GM21526 (cell line): ENCODE results near the gene SERTAD2.

Experiments
- ATAC-seq: cut with Tn5 transposase; IDR thresholded peaks from one replicate; pipeline ENCODE4 v1.9.1; 2021; ENCODE audit warnings: moderate library complexity; ENCODE audit not compliant: unreplicated experiment, low FRiP score

SERTAD2 gene

DNA sequence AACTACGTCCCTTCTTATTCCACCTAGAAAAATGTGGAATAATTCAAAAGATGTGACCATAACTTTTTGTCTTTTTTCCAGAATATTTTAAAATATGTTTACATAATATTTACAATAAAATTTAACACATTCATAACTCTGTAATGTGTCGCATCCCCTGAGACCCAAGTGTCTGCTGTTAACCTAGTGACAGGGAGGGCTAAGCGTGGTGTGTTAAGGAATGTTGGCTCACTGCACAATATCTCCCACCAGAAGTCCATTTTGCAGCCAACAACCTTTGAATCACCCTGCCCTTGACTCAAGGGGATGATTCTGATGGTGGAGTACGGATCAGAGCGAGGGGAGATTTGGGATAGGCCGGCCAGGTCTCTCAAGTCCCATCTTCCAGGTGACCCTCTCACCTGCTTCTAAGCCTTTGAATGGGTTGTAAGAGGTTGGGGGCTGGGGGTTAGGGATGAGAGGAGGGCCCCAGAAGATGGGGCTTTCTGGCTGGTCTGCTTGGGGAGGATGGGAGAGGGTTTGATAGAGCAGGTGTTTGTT lies 43.3 kb downstream of the SERTAD2 start:
- ATAC-seq: no peak

DNA sequence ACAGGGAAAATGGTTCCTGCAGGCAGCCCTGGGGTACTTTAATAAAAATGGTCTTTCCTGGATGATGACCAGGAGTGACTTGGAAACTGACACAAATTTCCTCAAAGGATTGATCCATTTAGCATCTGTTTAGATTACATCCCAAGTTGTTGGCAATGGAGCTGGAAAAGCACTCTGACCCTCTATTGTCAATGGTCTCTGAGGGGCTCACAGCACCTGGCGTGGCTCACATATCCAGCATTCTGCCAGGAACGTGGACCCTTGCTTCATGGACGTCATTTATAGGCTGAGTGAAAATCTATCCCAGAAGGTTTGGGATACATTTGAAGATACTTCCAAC lies 43.8 kb downstream of the SERTAD2 start:
- ATAC-seq: no peak

- peak; percentile 44 for ATAC-seq
These were observed 44.3 kb downstream of the SERTAD2 start for GRCh38 chr2:64609227-64609941.

GRCh38 chr2:64608867-64609226 lies 44.9 kb downstream of the SERTAD2 start:
- ATAC-seq: peak; percentile 9

DNA sequence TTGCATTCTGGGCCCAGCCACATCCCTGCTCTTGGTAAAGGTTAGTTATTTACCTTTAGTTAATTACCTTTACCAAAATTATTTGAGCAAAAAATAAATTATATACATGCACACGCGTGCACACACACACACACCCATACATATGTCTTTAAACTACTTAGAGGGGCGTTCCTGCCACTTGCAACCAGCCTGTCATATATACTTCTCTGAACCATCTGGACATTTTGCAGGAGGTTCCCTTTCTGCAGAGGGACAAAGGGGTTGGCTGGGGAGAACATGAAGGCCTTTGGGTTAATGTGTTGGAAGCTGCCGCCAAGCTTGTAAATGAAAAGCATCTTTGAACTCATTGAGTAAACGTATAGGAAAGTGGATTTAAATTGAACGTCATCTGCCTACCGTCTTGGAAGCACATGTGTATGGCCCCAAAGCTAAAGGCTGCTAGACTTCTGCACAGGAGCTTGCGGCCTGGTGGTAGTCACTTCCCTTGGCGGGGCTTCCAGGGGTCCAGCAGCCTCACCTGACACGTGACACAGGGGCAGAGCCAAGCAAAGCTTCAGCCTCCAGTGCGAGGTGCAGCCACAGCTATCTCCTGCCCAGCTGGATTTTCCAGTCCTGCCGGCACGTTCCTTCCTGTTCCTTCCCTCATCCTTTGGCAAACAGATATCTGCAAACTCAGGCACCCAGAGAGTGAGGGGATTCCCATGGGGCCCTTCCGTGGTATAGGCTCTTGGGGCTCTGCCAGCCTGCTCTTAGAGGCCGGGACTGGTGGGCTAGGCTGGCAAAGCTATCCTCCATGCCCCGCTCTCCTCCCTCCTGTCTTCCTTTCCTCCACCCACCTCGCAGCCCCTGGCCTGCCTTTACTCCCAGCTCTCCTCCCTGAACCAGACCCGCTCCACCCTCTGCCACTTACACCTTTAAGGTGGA lies 46.1 kb downstream of the SERTAD2 start:
- no peak for ATAC-seq

GRCh38 chr2:64606479-64607363 lies 47.0 kb downstream of the SERTAD2 start:
- peak; percentile 81 for ATAC-seq

- no peak for ATAC-seq
These were observed 47.7 kb downstream of the SERTAD2 start for GRCh38 chr2:64605991-64606478.

DNA sequence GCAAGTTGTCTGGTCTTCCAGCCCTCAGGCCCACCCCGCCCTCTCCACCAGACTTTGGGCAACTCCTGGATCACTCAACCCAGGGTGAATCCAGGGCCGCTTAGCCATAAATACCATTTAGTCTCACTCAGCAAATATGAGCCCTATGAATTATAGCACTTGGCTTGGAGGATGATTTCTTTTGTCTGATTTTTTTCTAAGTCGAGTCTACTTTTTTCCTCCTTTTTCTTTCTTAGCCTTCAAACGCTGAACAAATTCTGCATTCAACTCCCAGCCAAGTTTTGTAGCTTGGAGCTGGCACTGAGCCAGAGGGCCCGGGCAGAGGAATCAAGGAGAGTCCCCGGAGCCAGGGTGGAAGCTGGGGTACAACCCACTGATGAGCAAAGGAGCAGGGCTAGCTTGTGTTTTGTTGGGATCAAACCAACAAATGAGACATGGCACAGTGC lies 48.7 kb downstream of the SERTAD2 start:
- no peak for ATAC-seq

DNA sequence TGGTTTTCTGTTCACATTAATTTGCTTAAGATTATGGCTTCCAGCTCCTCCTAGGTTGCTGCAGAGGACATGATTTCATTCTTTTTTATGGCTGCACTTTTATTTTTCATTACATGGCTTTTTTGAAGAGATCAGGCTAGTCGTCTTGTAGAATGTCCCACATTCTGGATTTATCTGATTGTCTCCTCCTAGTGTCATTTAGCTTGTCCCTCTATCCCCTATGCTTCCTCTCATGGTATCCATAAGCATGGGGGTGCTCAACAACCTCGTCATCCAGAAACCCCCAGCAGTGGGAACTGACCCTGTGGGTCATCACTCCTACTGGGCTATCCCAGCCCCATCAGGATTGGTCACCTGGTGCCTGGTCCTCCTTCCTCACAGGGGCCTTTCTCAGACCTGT lies 49.6 kb downstream of the SERTAD2 start:
- ATAC-seq: no peak

DNA sequence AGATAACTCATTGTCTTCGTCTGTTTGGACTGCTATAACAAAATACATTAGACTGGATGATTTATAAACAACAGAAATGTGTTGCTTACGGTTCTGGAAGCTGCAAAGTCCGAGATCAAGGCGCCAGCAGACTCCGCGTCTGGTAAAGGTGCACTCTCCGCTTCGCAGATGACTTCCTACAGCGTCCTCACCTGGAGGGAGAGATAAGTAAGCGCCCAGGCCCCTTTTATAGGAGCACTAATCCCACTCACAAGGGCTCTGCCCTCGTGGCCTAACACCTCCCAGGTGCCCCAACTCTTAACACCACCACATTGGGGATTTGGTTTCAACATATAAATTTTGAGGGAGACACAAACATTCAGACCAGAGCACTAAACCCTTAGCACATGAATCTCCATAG lies 51.3 kb downstream of the SERTAD2 start:
- ATAC-seq: no peak

GRCh38 chr2:64601785-64602391 lies 51.8 kb downstream of the SERTAD2 start:
- no peak for ATAC-seq

DNA sequence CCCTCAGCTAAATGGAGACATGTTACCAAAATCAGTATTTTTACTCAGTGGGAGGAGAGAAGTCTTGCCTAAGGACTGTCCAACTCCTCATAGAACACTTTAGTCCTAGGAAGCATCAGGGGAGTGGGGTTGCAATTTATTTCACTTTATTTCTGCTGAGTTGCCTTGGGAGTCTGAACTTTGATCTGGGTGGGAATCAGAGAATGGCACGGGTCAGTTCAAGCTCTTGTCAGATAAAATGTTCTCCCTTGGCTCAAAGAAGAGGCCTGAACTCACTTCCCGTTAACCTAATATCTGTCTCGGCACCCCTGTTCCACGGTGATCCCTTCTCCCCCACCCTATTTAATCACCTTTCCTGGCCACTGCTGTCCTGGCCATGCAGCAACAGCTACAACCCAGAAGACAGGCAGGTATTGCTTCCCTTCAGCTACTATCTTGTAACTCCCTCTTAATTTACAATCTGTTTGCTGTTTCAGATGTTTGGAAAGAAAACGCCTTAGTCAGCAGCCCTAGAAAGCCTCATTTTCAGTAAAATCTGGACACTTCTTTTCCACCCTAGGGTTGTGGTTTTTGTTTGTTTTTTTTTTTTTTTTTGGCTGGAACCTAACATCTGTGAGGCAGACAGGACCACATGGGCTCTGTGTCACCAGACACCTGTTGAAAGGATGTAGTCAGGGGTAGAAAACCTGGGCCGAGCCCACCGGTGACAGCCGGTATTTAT lies 52.5 kb downstream of the SERTAD2 start:
- no peak for ATAC-seq

- ATAC-seq: no peak
These were observed 54.2 kb downstream of the SERTAD2 start for GRCh38 chr2:64599469-64599868.

- no peak for ATAC-seq
These were observed 55.5 kb downstream of the SERTAD2 start for GRCh38 chr2:64598226-64598625.

DNA sequence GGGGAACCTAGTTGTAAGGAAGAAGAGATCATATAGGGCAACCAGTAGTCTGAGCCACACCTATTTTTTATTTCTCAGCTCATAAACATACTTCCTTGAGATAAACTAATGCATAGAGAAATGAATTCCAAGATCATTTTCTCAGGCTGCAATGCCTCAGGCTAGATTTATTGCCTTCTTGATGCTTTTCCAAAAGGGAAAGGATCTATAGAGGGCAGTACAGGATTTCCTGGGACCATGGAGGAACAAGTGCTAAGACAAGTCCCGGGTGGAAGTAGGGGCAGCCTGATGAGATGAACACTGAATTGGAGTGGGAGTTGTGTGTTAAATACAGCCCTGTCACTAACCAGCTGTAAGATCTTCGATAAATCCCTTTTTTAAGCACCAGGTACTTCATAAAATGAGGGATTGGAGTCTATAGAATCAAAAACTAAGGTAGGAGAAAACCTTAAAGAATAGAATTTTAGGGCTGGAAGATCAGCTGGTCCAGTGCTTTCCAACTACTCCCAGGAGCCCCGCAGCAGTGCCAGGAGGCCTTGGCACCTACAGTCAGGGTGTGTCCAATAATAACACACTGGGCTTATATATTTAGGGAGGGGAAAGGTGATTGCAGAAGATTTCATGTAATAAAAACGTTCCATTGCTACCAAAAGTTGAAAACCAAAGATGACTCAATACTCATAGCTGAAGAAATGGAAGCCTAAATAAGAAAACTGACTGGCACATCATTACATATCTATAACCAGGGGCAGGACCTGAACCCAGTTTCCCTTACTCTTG lies 58.1 kb downstream of the SERTAD2 start:
- no peak for ATAC-seq

GRCh38 chr2:64594226-64594989 lies 59.3 kb downstream of the SERTAD2 start:
- ATAC-seq: no peak

DNA sequence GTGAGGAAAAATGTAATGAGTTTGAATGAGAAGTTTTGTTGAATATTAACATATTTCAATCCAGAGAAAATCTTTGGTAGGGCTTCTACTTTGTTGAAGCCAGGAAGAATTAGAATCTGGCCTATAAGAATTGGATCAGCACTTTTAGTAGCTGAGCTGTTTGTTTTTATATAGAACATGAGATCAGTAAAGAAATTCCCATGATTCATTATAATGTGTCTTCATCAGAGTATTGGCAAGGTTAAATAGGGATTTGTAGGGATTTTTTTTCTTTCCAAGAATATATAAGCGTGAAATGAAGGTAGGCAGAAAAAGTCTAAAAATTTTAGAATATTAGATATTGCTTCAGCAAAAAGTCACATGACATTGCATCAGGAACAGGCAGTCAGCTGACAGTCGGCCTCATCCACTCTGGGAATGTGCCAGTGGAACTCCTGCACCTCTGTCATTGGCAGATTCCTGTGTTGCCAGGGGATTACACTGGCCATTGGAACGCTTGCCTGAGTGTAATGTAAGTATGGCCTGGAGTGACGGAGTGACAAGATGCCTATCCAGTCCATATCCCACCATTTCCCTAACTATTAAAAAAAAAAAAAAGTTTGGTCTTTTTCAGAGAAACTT lies 60.6 kb downstream of the SERTAD2 start:
- ATAC-seq: no peak
